GM18861 (cell line): ENCODE results near the gene JAK3.
"Not testable (repeated sequence)": the region's sequence is repeated elsewhere in the genome, so short reads cannot be mapped to it uniquely, and the experiment has no call there.

Source experiments
- ATAC-seq: cut with Tn5 transposase; IDR thresholded peaks from one replicate; pipeline ENCODE4 v1.9.1; 2021; ENCODE audit not compliant: unreplicated experiment

Gene JAK3

GRCh38 chr19:17807731-17808316 lies 40.0 kb downstream of the JAK3 start:
- no peak for ATAC-seq

- ATAC-seq: no peak
Observed at GRCh38 chr19:17806945-17807344, 40.8 kb downstream of the JAK3 start.

- no peak for ATAC-seq
Observed at GRCh38 chr19:17805427-17805826, 42.4 kb downstream of the JAK3 start.

GRCh38 chr19:17803264-17803896 lies 44.4 kb downstream of the JAK3 start:
- no peak for ATAC-seq

GRCh38 chr19:17802137-17802858 lies 45.5 kb downstream of the JAK3 start:
- no peak for ATAC-seq

- not testable (repeated sequence) for ATAC-seq
Observed at GRCh38 chr19:17798599-17798998, 49.2 kb downstream of the JAK3 start.

GRCh38 chr19:17797424-17798201 lies 50.2 kb downstream of the JAK3 start:
- no peak for ATAC-seq

- ATAC-seq: no peak
Observed at GRCh38 chr19:17796838-17797423, 50.9 kb downstream of the JAK3 start.

GRCh38 chr19:17796013-17796837 lies 51.6 kb downstream of the JAK3 start:
- no peak for ATAC-seq

GRCh38 chr19:17795495-17795856 lies 52.3 kb downstream of the JAK3 start:
- ATAC-seq: no peak

GRCh38 chr19:17794731-17795494 lies 52.9 kb downstream of the JAK3 start, which contains the start of gene B3GNT3:
Gene B3GNT3 (plus strand): TSS chr19:17795138. CDS start chr19:17807808, 12,670 bp downstream.
- no peak for ATAC-seq

GRCh38 chr19:17794412-17794730 lies 53.4 kb downstream of the JAK3 start:
- ATAC-seq: no peak

GRCh38 chr19:17790059-17790780 lies 57.6 kb downstream of the JAK3 start:
- no peak for ATAC-seq

- ATAC-seq: no peak
Observed at GRCh38 chr19:17788632-17789031, 59.1 kb downstream of the JAK3 start.

- no peak for ATAC-seq
Observed at GRCh38 chr19:17787274-17787913, 60.4 kb downstream of the JAK3 start.

- no peak for ATAC-seq
Observed at GRCh38 chr19:17784201-17785008, 63.4 kb downstream of the JAK3 start.

- not testable (repeated sequence) for ATAC-seq
Observed at GRCh38 chr19:17783721-17784120, 64.1 kb downstream of the JAK3 start.

- no peak for ATAC-seq
Observed at GRCh38 chr19:17780781-17781180, 67.0 kb downstream of the JAK3 start.
